GDM1 (cell line): ENCODE results near the gene SERBP1.
"Not testable (repeated sequence)": the region's sequence is repeated elsewhere in the genome, so short reads cannot be mapped to it uniquely, and the experiment has no call there.

Source experiments
- DNase-seq: peaks from one replicate; lab custom pipeline; 2025; lab: John Stamatoyannopoulos, UW

The SERBP1 gene

DNA sequence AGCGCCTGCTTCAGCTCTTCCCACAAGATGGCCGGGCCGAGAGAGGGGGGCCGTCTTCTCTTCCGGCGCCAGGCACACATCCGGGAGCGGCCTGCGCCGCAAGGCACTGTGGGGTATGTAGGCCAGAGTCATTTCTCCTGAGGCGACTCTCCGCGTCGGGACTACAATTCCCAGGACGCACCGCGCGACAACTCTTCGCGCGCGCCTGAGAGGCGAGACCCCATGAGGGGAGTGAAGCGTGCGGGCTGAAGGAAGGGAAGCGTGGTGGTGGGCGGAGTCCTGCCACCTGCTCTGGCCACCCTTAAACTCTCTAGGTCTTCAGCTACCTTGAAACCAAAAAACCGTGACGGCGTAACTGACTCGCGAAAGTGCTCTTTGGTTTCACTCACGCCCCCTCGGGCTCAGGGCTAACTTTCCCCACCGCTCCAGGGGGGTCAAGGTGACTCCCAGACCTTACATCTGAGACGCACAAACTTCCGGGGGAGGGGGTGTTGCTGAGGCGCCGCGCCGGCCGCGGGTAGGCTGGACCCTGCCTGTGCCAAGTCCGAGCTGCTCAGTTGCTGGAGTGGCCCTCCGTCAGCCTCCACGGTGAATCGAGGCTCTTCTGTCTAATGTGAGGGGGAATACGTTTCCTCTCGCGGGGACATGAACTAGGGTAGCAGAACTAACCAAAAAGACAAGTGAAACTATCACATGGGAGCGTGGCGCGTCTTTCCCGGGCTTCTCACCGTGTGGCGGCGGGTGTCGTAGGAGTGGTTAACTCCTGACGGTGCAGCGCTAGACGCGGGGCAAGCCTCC, at the start of gene SERBP1:
SERBP1 (minus strand) TSS at position 45 of the 798 bp plus-strand sequence. CDS start 102 bp downstream, outside the sequence.
- peak; percentile 96 for DNase-seq

DNA sequence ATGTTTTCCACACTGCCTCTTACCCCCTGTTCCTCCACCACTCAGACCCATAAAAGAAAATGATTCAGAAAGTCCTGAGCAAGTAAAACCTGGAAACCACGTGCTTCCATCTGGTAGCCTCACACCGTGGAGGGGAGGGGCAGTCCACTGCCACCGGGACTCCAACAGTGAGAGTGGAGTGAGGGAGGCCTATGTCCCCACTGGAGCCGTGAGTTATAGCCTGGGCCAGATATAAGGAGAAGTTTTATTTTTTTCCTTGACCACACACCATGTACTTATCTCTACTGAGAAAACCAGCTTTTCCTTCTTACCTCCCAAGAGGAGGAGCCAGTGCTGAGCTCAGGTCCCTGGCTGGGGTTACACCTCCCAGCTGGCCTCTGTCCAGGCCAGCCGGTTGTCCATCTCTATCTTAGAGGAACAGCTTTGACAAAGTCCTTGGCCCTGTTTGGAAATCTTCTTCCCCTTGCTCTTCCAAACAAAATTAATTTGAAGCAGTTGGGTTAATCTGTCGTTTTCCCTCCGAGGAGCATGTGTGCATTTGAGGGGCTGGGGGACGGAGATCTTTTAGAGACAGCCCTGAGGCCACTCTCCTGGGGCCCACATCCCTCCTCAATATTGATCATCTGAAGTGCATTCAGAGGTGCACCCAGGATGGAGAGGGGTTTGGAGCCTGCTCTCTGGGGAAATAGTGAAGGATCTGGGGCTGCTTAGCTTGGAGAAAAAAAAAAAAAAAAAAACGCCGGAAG, 49.1 kb upstream of the SERBP1 start:
- DNase-seq: peak; percentile 17

DNA sequence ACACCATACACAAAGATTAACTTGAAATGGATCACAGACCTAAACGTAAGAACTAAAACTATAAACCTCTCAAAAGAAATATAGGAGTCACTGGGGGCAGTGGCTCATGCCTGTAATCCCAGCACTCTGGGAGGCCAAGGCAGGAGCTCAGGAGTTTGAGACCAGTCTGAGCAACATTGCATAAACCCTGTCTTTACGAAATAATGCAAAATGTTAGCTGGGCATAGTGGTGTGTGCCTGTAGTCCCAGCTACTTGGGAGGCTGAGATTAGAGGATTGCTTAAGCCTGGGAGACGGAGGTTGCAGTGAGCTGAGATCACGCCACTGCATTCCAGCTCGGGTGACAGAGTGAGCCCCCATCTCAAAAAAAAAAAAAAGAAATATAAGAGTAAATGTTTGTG, 46.7 kb upstream of the SERBP1 start:
- no peak for DNase-seq

- DNase-seq: no peak
Measured at GRCh38 chr1:67476006-67476482, 45.8 kb upstream of the SERBP1 start.

DNA sequence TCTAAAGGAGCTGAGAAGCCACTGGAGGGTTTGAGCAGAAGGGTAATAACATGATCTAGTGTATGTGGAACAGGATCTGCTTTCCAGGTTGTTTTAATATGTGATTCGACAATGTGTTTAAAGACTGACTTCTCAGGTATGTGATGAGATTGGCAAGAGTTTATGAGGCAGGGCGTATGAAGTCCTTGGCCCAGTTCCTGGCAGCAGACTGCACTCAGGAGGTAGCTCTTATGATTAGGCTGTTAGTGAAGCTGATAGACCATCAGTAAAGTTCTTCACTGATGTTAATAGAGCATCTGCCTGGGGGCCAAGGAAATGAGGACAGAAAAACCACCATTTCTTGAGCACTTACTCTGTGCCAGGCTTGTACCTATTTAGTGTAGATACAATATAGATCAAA, 41.9 kb upstream of the SERBP1 start:
- no peak for DNase-seq

DNA sequence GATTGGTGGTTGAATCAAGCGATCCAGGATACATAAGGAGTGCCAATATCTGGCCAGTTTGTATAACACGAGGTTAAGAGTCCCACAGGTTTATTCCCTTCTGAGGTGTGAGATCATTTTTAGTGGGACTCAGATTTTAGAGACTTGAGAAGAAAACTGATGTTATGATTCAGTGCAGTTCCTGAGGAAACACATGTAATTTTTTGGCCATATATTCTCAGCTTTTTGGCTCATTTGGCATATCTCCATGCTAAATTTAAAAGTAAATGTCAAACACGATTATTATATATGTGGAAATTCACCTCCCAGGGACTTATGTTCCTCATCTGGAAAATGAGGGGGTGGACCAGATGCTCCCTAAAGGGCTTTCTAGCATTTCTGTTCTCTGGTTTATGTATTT, 39.2 kb upstream of the SERBP1 start:
- DNase-seq: no peak

GRCh38 chr1:67468066-67468718, 38.0 kb upstream of the SERBP1 start:
- DNase-seq: no peak

DNA sequence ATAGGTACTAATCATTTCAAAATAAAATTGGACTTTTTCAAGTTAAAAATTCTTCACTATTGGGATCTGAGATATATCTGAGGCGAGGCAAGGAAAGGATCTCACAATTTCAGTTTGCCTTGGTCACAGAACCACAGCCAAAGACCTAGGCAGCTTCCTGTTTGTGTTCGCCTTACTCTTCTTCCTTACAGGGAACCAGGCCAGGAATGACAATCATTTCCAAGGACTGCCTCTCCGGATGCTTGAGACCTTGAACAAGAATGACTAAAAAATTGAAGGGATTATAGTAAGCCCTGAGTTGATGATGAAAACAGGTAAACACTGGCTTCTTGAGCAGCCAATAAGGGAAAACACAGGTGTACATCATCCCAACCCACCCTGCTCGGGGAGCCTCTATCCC, 35.2 kb upstream of the SERBP1 start:
- no peak for DNase-seq

GRCh38 chr1:67464746-67465145, 34.5 kb upstream of the SERBP1 start:
- no peak for DNase-seq

- DNase-seq: no peak
Measured at GRCh38 chr1:67464058-67464457, 33.9 kb upstream of the SERBP1 start.

DNA sequence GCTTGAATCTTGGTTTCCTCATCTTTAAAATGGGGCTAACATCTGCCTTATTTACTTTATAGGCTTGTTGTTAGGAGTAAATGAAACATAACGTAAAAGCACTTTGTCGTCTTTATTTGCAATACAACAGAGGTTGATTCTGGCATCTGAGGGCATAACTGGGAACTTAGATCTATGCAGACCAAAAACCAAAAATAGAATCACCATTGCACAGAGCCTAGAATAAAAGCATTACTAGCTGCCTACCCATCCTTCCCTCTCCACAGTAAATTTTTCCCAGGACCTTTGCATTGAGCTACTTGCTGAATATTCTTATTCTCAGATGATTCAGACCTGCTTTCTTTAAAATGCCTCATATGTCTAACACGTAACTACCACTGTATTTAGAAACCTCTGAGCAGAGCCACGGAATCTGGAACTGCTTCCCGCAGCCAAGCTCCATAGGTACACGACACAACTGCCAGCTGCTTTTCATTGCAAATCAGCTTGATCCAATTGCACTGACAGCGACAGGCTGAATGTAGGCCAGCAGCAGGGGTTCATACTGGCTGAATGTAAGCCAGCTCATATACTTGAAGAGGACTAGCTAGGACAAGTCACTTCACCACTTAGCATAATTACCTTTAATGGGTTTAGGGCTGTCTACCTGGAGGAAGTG, 33.2 kb upstream of the SERBP1 start:
- DNase-seq: no peak

DNA sequence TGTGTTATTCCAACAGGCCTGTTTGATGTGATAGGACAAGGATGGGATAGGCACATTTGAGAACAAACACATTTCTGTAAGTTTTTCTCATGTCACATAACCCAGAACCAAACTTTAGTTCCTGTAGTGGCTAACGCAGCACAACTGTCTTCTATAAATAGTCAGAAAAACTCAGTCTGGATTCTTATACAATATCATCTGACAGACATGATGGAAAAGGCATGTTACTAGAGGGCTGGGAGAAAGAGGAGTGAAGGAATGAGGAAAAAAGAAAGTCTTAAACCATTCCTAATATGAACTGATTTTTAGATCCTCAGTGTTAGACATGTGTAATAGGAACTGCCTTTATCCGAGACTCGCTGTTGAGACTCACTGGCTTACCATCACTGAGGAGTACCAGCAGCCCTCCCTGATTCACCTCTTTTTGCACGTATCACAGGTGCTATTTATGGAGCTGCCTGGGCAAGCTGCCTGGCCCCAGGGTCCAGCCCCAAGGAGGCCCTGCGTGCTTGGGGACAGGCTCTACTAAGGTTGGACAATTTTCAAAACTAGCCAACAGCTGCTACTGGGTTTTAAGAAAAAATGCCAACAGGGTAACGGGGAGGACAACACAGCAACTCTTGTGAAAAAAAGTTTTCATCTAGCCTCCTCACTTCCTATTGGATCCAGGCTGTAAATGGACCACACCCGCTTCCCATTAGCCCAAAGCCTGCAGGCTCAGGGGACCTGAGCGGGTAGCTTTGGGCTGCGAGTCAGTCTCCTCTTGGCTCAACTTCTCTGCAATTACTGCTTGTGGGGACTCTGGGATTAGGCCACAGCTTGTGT, 30.7 kb upstream of the SERBP1 start:
- no peak for DNase-seq

DNA sequence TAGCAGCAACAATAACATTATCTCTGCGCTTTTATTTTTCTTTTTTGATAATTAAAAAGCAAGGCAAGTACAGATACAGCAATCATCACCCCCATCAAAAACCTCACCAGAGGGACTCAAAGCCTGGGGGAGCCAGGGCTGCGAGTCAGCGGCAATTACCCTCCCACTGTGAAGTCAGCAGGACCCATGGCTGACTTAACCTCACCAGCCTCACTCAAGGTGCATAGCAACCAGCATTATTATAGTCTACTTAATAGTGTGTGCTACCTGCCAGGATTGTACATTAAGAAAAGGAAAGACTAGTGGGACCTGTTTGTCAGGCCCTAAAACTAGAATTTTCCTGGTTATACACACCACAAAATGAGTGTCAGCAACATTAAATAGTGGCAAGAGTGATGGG, 28.9 kb upstream of the SERBP1 start:
- DNase-seq: no peak

GRCh38 chr1:67458663-67459062, 28.5 kb upstream of the SERBP1 start:
- DNase-seq: no peak

- DNase-seq: no peak
Measured at GRCh38 chr1:67457247-67457646, 27.0 kb upstream of the SERBP1 start.

- DNase-seq: no peak
Measured at GRCh38 chr1:67451815-67452214, 21.6 kb upstream of the SERBP1 start.

DNA sequence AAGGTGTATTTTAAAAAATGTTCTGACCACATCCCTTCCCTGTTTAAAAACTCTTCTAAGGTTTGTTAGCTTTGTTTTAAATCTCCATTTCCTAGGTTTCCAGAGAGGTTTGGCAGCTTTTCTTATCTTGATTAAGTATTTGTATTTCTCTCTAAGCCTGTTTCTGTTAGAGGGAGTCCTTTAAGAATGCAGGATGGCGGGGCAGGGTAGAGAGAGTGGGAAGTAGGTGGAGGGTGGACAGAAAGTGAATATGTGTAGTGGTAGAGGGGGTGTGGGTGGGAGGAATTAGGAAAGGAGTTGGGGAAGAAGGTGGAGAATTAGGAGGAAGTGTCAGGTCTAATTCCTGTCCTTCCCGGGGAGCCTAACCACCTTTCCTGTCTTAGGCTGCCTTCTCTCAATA, 21.2 kb upstream of the SERBP1 start:
- no peak for DNase-seq

- DNase-seq: no peak
Measured at GRCh38 chr1:67446893-67447292, 16.7 kb upstream of the SERBP1 start.

GRCh38 chr1:67446014-67446413, 15.8 kb upstream of the SERBP1 start:
- DNase-seq: not testable (repeated sequence)

- no peak for DNase-seq
Measured at GRCh38 chr1:67441739-67442281, 11.6 kb upstream of the SERBP1 start.

DNA sequence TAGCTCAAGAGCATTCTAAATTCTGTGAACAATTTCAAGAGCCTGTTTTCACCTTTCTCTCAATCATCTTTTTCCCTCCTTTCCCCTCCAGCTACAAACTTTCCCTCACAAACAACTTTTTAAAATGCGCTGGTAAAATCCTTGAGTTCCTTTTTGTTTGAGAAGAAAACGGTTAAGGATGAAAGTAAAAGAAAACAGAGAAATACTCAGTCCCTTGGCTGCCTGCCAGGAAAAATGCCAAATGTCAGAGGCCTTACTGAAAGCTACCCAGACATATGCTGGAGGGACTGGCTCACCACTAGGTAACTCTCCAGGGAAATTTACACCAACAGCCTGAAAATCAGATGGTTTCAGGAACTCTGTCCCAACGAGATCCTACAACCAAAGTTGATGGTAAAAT, 11.0 kb upstream of the SERBP1 start:
- no peak for DNase-seq
